Stimulated activated CD8-positive, alpha-beta memory T cell treated with anti-CD3 and anti-CD28 coated beads, Interleukin-7, amount 100 ng/mL, for 1 hour (primary cell): ENCODE measurements around the gene ALDH3A1.

Experiments
- DNase-seq, 2 donors: peaks; one replicate each; pipeline ENCODE4 v3.0.0-alpha.2; 2020; ENCODE audit warnings: low read depth in 2 of 2

Gene ALDH3A1

DNA sequence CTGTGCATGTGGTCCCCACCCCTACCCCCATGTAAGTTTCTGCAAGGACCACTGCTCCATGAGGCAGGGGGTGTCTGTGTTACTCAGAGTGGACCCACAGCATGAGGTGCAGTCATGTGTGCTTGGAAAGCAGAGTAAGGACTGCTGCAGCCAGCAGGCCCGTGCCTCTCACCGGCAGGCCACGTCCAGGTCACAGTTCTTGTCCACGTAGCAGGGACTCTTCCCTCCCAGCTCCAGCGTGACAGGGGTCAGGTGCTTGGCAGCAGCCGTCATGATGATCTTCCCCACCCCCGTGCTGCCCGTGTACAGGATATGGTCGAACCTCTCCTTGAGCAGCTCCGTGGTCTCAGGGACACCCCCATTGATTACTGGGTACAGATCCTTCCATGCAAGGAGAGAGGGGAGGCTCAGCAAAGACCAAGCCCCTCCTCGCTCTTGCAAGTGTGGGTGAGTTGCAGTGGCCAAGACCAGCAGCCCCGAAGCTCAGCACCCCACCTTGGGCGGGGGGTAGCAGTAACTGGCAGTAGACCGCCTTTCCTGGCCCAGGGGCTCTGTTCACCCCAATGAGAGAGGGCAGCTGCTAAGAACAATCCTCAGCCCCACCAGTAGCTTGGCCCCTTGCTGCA is 6.2 kb downstream of the ALDH3A1 start:
- DNase-seq, result no peak

DNA sequence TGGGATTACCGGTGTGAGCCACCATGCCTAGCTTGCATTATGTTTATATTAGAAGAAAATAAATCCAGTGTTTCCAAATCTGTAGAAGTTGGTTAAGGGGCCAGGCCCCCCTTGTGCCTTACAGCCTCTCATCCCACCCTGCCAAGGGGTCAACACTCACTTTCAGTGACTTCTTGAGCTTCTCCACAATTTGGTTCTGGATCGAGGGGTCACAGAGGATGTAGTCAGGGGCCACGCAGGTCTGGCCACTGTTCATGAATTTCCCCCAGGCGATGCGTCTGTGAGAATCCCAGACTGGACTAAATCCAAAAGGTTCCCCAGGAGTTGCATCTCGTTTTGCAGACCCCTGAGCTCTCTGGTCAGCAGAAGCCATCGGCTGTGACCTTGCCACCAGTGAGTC is 7.2 kb downstream of the ALDH3A1 start:
- DNase-seq, result no peak

DNA sequence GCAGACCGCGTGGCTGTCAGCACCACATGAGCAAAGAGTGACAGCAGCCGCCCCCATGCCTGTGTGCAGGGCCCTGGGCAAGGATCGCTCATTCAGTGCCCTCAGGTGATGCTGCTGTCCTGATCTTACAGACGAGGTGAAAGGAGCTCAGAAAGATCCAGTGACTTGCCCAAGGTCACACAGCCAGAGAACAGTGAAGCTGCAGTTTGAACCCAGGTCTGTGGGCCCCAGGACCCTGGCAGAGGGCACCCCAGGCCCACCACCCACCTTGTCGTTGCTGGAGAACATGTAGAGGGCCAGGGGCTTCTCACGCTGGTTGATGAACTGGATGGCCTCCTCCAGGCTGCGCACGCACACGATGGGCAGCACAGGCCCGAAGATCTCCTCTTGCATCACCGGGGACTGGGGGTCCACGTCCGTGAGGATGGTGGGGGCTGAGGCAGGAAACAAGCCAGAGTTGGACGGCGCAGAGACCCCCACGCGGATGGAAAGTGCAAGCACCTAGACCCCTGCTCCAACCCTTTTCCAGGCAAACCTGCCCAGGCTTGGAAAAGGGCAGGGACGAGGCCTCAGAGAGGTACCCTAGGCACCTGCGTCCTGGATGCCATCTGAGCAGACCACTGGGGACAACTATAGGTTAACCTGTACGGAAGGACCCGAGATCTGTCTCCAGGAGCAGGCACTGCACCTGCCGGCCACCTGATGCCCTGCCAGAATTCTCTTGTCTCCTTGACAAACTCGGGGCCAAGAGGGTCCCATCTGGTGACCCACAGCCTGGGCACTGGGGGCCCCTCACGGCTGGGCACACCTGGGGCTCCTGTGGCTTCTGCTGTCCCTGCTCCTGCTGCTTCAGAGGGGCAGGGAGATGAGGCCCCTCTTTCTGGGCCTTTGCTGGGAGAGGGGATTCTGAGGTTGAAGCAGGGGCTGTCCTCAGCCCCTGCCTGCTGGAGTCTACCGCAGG is 8.6 kb downstream of the ALDH3A1 start:
- no peak for DNase-seq

DNA sequence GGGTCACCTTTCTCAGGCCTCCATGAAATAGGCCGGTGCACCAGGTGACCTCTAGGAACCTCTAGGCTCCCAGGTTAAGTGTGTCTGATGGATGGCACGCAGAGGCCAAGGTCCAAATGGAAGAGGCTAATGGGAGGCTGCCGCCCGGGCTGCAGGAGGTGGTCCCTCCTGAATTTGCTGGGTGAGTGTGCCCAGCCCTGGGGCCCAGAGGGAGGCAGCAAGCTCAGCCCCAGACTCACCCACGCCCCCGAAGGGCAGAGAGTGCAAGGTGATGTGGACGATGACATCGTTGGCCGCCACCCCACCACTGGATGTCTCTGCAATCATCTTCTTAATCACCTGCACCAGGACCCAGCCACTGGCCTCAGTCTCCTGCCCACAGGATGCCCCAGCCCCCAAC is 9.3 kb downstream of the ALDH3A1 start:
- DNase-seq, result no peak

DNA sequence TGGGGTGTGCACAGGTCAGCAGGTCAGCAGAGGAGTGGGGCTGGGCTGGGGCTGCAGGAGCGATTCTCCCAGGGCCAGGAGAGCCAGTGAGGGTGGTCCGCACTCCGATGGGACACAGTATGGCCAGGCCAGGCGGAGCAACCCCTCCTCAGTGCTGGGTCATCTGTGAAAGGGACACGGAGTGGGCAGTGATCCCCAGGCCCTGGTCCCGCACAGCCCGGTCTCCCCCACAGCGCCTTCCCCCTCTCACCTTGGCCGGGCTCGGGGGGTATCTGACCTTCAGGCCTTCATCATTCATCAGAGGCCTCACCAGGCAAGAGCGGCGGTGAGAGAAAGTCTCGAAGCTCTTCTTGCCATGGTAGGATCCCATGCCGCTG is 10.0 kb downstream of the ALDH3A1 start:
- DNase-seq, result no peak

DNA sequence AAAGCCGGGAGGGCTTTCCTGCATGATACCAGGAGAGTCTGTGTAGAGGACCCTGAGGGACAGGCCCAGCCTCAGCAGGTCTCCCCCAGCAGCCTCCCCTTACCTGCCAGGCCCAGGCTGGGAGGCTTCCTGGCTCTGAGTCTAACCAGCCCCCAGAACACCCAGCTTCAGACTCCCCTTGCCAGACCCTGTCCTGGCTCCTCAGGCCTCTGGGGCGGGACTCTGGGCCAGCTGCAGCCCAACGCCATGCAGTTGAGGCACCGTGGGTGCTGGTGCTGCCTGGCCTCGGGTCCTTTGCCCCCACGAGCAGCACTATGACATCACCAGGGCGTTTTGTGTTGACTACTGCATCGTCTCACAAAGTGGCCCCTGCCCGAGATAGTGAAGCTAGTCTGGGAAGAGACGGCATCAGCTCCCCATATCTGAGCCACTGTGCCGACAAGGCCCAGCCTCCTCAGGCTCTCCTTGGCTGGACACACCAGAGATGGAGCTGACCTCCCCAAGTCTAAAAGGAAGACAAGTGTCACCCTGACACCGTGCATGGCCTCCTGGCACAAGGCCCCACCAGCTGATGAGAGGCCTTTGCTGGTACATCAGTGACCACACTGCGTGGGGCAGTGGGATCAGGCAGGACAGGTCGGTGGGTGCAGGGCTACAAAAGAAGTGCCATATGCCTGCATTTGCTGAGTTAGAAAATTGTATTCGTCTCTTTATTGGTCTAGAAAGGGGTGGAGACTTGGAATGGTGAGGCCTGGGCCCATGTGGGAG is 10.6 kb downstream of the ALDH3A1 start:
- no peak for DNase-seq

DNA sequence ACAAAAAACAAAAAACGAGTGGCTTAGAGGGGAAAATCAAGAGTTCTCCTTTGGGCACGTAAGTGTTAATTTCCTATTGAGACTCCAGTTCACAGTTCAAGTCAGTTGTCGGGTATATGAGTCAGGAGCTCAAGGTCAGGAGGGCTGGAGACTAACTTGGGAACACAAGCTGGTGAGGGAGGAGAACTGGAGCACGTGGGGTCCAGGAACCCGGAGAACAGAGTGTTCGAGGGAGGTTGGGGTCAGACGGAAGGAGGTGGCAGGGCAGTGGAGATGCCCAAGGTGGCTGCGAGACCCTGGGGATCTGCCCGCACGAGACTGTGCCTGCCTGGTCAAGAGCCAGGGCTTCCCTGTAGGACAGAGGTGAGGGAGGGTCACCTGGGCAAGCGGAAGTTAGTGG is 12.0 kb downstream of the ALDH3A1 start:
- DNase-seq, result no peak

DNA sequence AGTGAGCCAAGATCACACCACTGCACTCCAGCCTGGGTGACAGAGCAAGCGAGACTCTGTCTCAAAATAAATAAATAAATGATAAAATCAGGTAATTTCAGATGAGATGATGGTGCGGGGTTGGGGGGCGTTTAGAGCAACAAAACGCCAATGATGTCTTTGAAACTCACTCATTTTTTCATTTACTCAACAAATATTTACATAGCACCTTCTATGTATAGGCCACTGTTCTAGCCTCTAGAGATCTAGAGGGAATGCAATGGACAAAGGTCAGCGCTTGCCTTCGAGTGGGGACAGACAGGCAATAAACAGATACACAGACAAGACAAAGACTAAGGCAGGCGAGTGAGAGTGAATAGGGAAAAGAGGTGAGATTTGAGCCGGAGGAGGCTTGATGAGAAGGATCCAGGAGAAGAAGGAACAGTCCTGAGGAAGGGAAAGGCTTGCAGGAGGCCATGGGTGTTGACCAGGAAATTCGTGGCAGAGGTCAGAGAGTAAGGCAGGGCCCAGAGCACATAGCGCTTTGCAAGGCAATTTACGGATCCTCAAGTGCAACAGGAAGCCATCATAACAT is 14.1 kb downstream of the ALDH3A1 start:
- no peak for DNase-seq

DNA sequence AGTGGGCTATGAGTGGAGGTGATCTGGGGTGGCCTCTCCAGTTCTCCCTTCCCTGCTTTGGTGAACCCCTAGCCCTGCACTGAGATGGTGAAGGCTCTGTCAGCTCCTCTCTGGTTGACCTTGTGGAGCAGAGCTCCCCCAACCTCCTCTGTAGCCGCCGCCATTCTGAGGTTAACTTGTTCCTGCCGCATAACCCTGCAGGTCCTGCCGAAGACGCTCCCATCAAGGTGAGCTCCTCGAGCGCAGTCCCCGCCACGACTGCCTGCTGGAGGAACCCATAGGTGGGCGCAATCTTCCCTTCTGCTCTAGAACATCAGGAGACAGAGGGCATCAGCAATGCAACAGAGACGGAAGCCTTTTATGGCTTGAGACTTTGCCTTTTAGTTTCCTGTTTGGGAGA is 16.5 kb downstream of the ALDH3A1 start:
- DNase-seq, result no peak

DNA sequence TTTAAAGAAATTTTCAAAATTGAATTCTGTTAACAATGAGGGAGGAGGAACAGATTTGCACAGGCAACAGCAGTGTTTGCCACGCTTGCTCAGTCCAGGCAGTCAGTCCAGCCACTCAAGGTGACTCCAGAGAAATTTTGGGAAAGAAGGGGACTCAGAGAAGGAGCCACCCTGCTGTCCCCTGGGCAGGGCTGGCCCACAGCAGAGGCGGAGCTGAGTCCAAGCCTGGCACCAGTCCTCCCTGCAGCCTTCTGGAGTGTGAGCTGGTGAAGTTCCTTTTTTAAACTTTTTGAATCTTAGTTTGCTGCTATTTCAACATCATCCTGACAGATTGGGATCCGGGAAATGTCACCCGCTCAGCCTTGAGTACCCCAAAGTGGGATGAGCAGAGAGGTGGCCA is 17.3 kb downstream of the ALDH3A1 start:
- DNase-seq, result no peak

DNA sequence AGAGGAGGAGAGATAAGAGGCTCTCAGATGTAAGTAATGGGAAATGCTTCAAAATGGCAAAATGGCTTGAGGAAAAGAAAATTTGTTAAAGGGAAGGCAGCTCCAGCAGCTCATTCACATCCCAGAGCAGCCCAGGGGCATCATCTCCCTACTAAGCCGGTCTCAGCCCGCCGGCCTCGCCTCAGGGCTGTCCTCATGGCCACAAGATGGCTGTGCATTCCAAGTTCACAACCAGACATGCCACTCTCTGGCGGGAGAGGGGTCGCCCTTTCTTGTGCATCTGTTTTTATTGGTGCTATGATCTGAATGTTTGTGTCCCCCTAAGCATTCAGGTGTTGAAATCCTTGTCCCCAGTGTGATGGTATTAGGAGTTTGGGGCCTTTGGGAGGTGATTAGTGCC is 18.2 kb downstream of the ALDH3A1 start:
- no peak for DNase-seq

DNA sequence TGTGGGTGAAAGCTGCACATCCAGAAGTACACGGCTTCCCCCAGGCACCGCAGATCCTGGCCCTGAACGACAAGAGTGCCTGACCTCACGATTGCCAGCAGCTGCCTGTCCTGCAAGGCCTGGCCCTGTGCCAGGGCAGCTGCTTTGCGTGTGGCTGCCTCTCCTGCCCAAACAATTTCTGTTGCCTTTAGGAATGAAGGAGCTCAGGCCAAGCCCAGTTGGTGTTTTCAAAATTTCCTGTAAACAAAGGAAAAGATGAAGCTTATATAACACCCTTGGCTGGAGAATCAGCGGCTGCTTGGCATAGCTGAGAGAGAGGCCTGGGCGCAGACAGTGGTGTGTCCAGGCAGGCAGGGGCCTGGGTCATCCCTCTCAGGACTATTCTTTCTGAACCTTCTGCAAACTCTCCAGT is 20.0 kb downstream of the ALDH3A1 start:
- no peak for DNase-seq

DNA sequence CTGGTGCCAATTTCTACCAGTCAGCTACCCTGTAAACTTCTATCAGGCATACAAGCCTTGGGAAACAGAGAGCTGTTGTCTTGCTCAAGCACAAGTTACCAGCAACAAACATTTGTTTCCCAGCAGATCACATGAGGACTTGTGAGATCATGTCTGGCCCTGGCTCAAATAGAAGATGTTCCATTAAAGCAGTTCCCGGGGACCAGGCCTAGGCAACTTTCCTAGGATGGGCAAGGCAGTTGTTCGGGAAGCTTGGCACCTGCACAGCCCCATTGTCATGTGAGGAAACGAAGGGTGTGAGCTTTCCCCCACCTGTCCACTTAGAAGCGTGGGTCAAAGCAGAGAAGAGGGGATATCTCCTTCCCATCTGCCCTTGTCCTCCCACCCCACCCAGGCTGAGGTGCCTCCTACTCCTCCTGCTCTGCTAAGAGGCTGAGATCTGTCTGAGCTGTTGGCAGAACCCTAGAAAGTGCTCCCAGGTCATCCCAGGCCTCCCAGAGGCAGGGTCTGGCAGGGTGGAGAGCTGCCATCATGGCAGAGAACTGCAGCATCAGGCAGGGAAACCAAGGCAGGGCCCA is 20.5 kb downstream of the ALDH3A1 start:
- DNase-seq, result no peak

DNA sequence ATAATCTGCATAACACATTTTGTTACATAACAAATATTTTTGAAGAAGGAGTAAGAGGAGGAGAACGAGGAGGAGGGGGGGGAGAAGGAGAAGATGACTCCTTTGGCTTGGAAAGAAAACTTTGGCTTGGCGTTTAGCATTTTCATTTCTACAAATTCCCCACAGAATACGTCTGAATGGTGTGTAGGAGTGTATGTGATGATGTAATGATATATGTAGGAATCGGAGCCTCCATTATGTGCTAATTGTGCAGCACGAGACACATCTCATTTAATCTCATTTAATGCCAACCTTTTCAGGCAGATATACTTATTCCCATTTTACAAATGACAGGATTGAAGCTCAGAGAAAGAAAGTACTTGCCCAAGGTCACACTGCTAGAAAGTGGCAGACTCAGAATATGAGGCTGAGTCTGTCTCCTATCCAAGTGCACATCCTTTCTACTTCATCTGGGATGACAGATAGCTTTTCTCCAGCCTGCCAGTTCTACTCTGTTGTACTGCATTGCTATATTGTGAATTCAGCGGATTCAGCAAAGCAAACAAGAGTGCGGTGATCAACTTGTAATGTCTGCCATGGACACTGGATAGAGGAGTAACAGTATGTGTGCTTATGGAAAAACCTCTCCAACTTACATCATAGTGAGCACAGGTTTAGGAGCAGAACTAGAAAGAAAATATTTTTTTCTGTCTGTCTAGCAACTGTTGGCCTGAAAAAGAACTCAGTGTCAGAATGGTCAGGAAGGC is 21.3 kb downstream of the ALDH3A1 start:
- no peak for DNase-seq

DNA sequence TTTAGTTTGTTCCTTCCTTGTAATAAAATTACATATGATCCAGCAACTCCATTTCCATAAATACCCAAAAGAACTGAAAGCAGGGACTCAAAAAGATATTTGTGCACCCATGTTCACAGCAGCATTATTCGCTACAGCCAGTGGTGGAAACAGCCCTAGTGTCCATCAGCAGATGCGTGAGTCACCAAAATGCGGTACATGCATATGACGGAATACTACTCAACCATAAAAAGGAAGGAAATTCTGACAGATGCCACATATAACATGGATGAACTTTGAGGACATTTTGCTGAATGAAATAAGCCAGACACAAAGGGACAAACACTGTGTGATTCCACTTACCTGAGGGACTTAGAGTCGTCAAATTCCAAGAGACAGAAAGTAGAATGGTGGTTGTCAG is 22.6 kb downstream of the ALDH3A1 start:
- no peak for DNase-seq

DNA sequence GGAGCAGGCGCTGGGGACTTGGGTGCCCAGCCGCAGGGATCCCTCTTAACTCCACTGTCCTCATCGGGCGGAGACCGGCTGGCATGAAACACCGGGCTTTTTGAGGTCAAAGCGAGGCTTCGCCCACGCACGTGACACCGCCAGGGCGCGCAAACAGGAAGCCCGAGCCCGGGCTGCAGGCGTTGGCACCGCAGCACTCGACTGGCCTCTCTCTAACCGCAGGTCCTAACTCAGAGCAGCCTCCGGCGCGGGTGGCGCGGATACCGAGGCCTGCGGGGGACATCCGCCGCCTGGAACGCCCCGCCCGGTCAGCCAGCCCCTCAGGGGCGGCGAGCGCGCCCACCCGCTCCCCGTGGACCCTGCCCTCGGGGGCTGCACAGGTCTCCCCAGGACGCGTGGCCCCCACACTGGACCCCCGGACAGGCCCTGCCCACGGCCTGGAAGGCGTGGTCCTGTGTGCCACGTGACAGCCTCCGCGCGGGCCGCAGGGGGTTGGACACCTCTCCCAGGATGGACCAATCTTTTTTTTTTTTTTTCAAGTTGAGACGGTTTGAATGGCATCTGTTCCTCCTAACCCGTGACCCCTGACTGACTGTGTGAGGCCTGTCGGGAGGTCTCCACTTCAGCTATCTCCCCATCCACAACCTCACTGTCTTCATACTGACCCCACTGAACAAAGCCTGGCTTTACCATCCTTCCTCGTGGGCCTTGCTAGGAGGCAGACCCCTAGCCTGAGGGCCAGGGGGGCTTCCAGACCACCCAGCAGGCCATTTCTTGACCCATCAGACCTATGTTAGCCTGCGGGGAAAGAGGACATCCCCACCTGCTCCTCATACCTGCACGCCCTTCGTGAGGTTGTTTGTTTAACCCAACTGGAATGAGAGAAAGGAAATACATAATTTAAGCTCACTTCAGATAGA is 23.3 kb downstream of the ALDH3A1 start:
- peak in 1 of 2 donors; percentile 4 for DNase-seq

DNA sequence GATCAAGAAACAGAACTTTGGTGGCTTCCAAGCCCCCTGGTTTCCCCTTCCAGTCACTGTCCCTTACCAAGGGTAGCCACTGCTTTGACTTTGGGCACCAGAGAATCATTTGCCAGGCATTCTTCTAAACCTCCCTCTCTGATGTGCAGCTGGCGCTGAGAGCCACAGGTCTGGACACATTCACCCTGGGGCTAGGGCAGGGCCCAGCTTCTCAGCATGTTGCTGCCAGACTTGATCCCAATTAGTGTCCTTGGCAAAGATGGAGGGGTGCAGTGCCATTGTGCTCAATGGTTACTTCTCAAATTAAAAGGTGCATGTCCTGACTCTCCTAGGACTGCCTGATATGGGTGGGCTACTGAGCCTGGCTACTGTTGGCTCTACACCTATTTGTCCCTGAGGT is 24.1 kb downstream of the ALDH3A1 start:
- no peak for DNase-seq

DNA sequence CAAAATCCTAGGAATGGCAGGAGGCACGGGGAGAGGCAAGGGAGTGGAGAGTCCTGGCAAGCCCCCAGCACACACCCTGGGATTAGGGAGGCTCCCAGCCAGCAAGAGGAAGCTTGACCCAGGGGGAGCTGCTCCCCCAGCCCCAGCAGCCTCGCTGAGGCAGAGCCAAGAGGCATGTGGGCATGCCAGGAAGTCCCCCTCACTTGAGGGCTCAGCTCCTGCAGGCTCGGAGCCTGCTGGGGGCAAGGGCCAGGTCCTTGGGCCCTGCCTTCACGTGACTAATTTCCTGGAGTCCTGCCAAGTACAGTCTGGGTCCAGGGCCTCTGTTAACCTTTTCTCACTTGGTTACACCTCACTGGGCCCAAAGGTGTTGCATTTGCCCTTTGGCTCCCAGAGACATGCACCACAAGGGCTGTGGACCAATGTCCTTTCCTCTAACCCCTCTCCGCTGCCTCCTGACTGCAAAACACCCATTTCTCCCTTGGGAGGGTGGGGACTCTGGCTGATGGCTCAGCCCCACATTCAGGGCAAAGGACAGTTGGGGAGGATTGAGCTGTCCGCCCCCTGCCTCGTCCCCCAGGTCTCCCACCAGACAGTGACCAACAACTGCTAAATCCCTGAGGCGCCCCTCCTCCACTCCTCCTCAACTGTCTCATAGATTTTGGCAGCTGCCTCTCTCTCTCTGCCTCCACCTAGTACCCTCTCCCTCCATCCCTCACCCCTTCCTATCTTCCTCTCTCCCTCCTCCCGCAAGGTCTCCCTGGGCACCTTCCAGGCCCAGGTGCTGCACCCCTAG is 27.3 kb downstream of the ALDH3A1 start:
- DNase-seq, result no peak

DNA sequence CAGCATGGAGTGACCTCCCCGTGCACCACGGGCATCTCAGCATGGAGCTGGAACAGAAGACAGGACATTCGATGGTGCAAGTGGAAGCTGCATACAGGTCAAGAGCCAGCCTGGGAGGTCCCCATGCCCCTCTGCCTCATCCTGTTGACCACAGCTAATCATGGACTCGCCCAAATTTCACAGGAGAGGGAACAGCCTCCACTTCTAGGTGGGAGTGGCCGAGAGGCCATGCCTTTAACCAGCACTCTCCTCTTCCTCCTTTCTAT is 28.0 kb downstream of the ALDH3A1 start:
- no peak for DNase-seq
